AG08396 (cell line): ENCODE data around the gene BUB3.

Experiments
- DNase-seq: peaks from one replicate; pipeline ENCODE4 v3.0.0; 2012; ENCODE audit warnings: low spot score, mixed read lengths

The BUB3 gene

DNA sequence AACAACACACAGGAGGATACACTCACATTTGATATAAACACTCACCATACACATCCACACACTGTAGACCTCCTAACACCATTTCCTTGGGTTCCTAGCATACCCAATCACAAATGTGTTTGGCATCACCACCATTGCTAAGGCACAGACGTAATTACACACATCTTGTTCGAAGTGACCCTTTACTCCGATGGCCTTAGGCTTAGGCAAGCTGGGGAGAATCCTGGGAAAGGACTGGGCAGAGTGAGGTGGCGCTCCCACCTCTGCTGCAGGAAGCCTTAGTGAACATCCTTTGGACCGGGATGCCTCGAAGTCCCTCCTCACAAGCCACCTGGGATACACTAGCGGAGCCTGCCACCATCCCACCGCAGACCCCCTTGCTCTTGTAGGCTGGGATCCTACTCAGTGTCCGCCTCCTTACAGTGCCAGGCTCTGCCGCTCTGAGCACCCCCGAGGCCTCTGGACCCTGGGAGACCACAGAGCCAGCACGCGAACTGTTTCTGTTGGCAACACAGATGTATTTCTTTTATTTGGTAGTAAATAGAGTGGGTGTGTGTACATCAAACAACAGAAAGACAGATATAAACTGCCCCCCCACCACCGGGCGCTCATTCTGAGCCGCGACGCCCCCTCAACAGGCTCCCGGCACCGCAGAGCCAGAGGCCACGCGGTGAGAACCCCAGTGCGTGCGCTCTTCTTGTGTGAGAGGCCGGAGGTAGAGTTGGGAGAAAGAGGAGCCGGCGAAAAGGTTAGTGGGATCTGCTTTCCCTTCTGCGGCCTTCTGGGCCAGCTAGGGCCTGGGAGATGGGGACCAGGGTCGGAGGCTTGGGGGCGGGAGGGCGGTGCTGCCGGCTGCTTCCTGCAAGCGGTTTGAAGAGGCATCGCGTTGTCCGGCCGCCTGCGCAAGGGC is 12.2 kb upstream of the BUB3 start:
- DNase-seq, result no peak

DNA sequence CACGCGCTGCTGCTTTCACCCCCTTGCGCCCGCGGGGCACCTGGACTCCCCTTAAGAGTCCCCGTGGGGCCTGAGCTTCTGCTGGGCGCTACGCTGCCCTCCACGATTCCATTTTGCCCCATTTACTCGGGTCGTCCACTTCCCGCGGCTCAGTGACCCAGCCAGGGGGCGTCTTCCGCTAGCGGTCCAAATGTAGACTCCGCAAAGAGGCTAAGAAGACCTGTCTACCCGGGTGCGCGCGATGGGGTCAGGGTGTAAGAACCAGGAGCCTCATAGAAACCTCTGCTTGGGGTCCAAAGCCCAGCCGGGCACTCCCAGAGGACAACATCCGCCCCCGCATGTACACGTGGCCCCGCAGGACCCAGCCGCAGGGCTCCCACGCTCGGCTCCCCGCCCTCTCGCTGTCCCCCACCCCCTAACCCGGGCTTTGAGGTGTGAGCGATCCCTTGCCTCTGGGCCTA is 11.5 kb upstream of the BUB3 start:
- no peak for DNase-seq

DNA sequence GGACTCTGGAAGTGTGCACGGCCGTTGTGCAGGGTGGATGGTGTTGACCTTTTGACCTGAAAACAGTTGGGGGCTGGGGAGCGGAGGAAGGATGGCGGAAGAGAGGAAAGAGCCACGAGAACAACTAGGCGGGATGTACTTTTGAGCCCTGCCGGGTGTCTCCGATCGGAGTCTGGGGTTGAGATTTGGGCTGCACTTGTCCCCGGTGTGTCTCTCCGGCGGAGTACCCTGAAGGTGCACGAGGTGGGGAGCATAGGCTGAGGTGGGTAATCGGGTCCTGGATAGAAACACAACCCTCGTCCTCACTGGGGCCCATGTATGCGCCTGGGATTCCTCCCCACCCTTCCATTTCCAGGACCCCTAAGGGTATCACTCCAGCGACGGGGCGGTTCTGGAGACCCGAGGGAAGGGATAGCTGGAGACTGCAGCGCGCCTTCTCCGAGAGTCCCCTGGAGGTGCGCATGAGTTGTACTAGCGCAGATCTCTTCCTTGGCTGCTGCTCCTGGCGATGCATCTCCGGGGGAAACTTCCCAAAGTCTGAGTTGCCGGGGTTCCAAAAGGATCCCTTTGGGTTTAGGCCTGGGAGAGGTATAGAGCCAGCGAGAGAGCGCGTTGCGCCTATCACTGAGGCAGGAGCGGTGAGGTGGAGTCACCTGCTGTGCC is 10.9 kb upstream of the BUB3 start:
- DNase-seq, result no peak

- DNase-seq, result no peak
Measured at GRCh38 chr10:123143825-123144168, 10.4 kb upstream of the BUB3 start.

DNA sequence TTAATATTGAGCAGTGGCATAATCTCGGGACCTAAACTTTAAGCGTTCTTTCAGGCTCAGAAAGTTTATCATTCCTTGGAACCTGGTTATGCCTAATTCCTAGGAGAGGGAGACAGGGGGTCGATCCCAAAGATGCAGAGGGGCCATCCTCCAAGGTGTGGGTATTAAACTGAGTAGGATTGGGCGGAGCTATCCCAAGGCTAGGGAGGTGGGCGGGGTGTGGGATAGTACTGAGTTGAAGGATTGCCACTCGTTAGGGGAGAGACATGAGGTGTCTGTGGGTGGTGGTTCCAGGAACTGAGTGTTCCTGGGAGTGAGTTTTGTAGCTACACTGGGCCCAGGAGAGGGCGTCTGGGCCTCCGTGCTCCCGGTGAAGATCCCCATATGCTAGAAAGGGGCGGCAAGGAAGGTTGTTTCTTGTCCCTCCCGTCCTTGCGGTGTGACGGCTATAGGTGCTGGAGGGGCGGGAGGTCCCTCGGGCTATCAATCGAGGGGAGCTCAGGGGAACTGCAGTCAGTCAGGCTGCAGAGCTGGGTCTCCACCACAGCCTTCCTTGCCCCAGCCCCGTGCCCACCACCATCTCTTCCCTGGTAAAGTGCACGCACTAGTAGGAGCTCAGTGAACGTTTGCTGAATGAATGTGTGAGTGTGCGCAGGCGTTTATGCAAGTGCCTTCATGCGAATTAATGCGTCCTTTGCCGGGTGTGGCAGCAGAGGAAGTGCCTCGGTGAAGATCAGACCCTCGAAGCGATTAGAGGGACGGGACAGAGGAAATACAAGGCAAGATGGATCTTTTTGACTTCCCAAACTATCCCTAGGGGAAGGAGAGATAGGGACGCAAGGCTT is 9.3 kb upstream of the BUB3 start:
- DNase-seq, result peak; percentile 30

- DNase-seq, result no peak
Measured at GRCh38 chr10:123145542-123146012, 8.6 kb upstream of the BUB3 start.

DNA sequence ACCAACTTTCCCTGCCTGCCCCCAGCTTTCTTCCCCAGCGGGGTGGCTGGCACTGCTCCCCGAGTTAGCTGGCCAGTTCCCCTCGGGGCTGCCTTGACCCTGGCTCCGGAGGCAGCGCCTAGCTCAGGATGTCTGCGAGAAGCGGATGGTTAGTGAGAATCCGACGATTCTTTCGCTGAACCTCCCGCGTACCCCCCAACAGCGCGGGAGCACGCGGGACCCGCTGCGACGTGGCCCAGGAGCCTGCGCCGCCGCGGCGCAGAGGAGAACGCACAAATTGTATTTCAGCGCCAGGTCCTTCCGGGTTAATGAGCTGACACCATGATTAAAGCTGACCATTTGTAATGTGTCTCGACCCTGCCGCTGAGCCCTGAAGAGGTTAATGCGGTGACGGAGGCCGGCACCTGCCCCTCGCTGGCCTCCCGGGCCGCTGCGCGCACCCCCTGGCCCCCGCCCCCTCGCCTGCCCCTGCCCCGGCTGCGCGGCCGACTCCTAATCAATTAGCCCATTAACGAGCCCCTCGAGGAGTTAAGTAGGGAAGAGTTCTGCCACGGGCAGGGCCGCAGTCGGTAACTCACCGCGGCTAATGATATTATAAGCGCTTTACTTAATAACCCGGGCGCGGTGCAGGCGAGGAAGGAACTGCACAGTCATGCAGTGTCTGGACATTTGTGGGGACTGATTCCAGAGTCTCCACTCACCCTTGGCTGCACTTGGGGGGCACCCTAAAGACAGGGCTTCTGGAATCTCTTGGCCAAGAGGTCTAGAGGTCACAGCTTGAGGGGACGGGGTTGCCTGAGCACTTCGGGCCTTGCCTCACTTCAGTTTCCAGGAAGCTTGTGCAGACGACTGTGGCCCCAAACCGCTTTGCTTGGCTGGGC is 7.9 kb upstream of the BUB3 start:
- DNase-seq, result peak; percentile 26

GRCh38 chr10:123146894-123147634 is 7.1 kb upstream of the BUB3 start:
- DNase-seq, result no peak

GRCh38 chr10:123147635-123148413 is 6.4 kb upstream of the BUB3 start, which contains the start of gene HMX2:
Gene HMX2 (plus strand): TSS chr10:123148136. CDS start chr10:123148379, 243 bp downstream.
- peak; percentile 18 for DNase-seq

DNA sequence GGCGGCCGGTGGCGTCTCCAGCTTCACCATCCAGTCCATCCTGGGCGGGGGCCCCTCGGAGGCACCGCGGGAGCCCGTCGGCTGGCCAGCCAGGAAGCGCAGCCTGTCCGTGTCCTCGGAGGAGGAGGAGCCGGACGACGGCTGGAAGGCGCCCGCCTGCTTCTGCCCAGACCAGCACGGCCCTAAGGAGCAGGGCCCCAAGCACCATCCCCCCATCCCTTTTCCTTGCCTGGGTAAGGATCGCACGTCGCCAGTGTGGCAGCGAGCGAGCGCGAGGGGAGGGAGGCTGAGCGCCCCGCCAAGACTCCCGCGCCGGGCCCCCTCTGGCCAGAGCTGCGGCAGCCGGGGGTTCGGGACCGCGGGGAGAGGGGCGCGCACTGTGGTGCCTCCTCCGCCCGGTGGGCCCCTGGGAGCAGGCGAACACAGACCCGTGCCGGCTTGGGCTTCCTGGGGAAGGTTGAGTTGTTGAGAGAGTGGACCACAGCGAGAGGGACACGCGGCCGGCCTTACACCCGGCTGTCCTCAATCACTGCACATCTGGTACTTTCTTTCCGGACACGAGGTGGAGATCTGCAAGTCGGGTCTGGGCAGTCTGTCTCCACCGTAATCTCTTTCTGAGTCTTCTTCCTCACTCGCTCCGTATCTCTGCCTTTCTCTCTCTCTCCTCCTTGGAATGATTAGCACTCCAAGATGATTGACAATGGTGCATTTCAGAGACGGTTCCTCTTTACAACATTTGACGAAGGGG is 5.6 kb upstream of the BUB3 start:
- peak; percentile 34 for DNase-seq

DNA sequence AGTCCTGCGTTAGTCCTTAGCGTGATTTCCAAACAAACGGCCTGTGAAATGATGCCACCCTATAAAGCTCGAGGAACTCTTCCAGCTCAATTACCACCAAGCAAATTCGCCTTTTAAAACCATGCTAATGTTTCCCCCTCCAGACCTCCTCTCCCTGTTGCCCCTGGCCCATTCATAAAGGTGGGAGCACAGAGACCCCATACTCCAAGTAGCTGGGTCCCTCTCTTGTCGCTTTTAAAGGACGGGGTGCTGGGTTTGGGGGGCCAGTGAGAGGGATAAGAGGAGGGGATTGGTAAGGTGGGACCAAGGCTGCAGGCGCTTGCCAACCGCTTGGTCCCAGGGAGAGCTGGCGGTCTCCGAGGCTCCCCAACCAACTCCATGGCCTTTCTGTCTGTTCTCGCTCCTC is 5.0 kb upstream of the BUB3 start:
- no peak for DNase-seq

GRCh38 chr10:123149568-123150270 is 4.5 kb upstream of the BUB3 start:
- DNase-seq, result peak; percentile 43

- no peak for DNase-seq
Measured at GRCh38 chr10:123150271-123150985, 3.8 kb upstream of the BUB3 start.

GRCh38 chr10:123150986-123151736 is 3.0 kb upstream of the BUB3 start:
- peak; percentile 13 for DNase-seq

- DNase-seq, result no peak
Measured at GRCh38 chr10:123151737-123152135, 2.5 kb upstream of the BUB3 start.

DNA sequence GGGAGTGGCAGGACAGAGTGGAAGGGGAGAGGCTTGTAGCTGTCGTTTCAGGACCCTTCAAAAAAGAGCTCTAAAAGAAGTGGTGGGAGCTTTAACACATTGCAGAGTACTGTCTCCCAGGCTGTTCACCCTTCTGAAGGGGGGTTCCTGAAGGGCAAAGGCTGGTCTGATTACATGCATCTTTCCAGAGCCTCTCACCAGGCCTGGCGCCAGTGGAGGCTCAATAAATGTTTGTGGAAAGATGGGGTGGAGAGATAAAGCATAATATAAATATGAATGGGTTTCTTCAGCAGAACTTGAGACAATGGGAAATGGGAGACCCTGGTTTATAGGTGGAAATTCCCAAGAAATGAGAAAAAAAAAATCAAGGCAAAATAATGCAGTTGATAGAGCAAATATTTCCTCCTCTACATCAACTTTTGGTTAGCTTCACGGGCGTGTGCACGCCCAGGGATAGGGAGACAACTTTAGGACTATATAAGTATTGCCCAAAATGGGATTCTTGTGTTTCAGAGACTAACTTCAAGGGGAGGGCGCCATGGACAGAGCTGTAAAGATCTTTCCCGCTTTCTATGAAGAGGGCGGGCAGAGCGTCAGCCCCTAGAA is 613 bp upstream of the BUB3 start:
- DNase-seq, result no peak
